SW480 (cell line): Measurements from ENCODE around the gene PMM1.
"Not testable (repeated sequence)": the region's sequence is repeated elsewhere in the genome, so short reads cannot be mapped to it uniquely, and the experiment has no call there.

Experiments
- DNase-seq: peaks from one replicate; pipeline ENCODE4 v3.0.0-alpha.2; 2016; ENCODE audit warnings: low spot score

The PMM1 gene

DNA sequence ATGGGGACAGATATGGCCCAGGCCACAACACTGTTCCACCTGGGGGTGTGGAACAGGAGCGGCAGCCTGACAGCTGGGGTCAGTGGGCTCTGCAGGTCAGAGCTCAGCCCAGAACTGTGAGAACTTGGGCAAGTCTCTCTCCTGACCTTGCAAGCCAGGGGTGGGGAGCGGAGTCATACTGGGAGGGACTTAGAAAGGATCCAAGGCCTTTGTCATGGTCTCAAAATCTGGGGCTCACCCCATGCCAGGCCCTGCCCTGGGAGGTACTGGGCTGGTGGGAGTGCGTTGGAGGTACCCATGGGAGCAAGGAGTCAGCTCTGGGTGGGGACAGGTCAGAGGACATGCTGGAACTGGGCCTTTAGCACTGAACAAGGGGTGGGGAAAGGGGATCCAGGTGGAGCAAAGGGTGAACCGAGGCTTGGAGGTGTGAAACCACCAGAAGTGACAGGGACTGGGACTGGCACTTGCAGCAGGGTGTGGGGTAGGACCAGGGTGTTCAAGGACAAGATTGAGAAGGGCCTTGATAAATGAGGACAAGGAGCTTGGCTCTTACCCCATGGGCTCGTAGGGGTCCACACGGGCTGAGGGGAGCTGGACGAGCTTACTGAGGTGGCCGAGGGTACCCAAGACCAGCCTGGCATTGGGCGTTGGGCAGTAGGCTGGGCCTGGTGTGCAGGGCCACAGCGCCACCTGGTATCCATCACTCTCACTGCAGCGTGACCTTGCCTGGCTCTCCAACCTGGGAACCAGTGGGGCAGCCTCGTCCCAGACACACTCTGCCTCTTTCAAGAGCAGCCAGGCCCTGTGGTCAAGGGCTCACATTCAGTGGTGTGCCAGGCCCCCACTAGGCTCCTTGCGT, 7.4 kb upstream of the PMM1 start:
- peak; percentile 36 for DNase-seq

DNA sequence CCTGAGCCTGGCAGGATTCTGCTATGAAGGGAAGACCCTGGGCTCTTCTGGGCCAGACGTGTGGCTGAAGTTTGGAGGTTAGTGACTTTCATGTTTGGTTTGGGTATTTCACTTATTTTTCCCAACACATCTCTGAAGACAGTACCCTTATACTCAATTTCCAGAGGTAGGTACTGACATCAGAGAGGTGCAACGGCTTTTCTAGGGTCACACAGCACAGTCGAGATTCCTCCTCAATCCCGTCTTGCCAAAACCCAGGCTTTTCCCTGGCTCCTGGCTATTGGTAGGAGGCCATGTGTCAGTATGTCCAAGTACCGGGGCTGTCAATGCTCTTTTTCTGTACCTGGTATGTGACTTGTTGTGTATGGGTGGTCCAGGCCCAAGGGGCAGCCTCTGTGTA, 6.1 kb upstream of the PMM1 start:
- DNase-seq, result no peak

DNA sequence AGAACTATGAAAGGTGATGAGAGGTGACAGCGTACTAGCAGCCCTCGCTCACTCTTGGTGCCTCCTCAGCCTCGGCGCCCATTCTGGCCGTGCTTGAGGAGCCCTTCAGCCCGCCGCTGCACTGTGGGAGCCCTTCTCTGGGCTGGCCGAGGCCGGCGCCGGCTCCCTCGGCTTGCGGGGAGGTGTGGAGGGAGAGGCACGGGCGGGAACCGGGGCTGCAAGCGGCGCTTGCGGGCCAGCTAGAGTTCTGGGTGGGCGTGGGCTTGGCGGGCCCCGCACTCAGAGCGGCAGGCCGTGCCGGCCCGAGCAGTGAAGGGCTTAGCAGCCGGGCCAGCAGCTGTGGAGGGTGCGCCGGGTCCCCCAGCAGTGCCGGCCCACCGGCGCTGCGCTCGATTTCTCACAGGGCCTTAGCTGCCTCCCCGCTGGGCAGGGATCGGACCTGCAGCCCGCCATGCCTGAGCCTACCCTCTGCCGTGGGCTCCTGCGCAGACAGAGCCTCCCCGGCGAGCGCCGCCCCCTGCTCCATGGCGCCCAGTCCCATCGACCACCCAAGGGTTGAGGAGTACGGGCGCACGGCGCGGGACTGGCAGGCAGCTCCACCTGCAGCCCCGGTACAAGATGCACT, 3.8 kb upstream of the PMM1 start:
- not testable (repeated sequence) for DNase-seq

DNA sequence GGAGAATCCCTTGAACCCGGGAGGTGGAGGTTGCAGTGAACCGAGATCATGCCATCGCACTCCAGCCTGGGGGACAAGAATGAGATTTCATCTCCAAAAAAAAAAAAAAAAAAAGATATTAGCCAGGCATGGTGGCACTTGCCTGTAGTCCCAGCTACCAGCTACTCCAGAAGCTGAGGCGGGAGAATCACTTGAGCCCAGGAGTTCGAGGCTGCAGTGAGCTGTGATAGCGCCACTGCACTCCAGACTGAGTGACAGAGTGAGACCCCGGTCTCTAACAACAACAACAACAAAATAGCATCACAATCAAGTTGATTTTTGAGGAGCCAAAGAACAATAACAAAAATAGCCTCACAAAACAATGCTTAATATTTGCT, 2.3 kb downstream of the PMM1 start:
- DNase-seq, result no peak

DNA sequence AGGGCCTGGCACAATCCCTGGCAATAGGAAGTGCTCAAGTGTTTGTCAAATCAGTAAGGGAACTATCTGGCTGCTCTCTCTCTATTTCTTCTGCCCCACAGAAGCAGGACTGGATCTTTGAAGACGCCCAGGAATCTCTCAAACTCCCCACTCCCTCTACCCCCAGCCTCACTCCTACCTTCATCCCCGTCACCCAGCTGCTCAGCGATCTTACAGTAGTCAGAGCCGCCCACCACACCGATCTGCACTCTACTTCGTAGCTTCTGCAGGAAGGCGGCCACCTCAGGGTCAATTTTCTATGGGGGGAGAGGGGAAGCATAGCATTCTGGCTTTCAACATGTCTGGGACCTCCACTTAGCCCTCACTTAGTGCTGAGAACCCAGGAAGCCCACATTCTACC, 3.7 kb downstream of the PMM1 start:
- DNase-seq, result no peak

DNA sequence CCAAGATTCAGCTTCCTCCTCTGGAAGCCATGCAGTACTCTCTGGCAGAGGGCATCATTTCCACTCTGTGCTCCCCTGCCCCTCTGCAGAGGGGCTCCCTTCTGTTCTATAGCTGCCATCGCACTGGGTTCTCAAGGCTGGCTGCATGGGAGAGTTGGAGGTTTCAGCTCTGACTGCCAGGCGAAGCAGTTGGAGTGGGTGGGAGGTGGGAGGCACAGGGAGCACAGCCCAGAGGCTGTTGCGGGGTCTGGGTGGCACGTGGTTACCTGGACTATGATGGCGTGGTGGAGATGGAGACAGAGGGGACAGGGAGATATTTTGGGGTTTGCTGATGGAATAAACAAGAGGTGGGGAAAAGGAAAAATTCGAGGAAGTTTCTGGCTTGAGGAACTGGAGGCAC, 4.8 kb downstream of the PMM1 start:
- no peak for DNase-seq

DNA sequence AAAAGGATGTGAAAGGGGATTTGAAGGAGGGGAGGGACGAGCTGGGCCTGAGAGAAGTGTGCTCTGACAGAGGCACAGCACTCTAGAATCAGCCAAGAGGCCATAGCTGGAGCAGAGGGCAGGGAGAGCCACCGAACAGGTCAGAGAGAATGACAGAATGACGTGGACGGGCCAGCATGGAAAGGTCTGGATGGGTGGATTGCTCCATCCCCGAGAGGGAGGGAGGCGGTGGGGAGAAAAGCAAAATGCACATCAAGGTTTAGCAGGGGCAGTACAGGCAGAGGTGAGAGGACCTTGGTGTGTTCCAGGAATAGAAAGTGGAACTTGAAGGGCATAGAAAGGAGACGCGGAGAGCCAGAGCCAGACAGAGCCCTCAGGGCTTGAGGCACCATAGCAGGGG, 6.9 kb downstream of the PMM1 start:
- no peak for DNase-seq

DNA sequence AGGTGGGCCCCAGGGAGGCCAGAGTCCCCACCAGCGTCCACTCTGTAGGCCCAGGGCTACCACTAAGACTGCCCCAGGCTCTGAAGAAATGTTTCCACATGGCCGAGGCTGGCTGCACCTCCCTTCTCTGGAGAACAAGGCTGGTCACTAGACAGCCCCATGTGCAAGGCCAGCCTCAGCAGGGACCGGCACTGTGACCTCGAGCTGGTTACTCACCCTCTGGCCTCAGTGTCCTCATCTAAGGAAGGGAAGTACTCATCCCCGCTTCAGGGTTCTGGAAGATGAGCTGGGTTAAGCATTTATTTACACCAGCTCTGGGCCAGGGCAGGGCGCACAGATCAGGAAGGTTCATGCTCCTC, 9.7 kb downstream of the PMM1 start:
- no peak for DNase-seq

DNA sequence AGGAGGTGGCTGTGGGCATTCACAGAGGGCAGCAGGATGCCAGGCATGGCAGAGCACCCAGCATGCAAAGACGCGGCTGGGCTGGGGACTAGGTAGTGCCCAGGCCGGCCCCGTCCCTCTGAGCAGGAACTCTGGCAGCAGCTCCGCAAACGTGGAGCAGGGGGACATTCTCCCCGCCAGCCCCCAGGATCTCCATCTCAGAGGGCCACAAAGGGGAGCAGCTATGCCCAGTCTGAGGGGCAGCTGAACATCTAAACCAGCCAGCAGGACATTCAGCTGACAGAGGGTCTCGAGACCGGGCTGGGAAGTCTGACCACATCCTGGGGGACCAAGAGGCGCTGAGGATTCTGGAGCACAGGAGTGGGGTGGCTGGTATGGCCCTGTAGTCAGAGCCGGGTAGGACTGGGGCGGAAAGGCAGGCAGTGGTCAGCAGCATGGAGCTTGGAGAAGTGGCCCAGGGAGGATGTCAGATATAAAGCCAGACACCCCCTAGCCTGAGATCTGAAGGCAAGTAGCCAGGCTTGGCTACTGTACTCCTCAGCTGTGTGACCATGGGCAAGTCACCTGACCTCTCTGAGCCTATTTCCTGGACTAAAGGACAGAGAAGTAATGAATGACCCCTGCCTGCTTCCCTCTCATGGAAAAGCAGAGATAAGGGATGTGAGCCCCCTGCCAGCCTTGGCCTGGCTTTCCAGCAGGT, 10.2 kb downstream of the PMM1 start:
- DNase-seq, result no peak

DNA sequence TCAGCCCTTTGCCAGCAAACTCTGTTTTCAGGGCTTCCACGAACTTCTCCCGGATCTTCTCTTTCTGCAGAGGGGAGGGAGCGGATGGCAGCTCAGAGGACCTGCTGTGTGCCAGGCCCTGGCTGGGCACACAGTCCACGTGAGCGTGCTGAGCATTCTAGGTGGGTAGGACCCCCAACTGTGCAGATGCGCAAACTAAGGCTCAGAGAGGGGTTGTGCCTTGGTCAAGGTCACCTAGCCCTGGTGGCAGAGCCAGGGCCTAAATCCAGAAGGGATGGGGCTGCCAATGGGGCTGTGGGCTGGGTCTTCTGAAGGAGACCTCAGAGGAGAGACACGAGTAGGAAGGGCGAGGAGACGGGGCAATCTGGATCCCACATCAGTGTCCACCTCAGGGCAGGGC, 10.8 kb downstream of the PMM1 start:
- DNase-seq, result no peak

DNA sequence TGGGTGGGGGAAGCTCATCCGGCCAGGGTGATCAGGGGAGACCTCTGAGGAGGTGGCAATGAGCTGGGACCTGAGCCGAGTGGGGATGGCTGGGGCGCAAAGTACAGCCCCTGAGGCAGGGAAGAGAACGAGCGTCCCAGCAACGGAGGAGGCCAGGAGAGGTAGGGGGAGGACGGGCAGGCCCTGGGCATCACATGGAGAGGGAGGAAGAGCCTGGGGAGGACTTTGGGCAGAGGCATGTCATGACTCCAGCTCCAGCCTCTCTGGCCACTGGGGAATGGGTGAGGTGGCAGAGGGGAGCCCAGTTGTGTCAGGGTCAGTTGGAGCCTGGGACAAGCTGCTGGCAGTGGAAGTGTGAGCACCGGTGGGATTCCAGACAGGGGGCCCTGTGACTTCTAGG, 11.5 kb downstream of the PMM1 start:
- DNase-seq, result no peak

DNA sequence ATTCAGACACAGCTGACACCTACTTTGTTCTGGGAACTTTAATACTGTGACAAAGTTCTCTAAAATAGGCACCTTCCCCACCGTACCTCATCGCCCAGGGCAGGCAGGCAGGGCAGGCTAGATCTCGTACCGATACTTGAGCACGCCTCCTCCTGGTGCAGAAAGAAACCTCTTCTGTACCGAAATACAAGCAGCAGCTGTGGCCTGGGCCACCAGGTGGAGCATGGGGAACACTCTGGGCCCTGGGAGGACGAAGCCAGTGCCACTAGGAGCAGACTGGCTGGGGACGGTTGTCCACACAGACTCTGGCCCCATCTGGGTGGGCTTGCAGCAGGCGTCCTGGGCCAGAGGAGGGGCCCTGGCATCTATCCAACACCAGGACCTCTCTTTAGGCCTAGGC, 12.8 kb downstream of the PMM1 start:
- DNase-seq, result peak; percentile 54

DNA sequence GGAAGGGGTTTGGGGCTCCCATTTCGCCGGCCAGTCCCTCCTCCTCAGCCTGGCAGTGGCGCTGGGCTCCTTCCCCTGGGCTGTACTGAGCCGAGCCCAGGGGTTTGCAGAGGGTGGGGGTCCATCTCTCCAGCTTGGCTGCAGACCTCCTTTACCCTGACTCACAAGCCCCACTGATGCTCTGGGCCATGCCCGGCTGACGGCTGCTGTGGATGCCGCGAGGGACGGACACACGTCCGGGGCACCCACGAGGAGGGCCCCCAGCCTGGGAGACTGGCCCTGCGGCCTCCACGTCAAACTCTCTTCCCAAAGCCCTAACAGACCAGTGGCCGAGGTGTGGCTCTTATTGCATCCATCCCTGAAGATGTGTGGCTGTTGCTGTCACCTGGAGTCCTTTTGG, 14.1 kb downstream of the PMM1 start:
- no peak for DNase-seq

DNA sequence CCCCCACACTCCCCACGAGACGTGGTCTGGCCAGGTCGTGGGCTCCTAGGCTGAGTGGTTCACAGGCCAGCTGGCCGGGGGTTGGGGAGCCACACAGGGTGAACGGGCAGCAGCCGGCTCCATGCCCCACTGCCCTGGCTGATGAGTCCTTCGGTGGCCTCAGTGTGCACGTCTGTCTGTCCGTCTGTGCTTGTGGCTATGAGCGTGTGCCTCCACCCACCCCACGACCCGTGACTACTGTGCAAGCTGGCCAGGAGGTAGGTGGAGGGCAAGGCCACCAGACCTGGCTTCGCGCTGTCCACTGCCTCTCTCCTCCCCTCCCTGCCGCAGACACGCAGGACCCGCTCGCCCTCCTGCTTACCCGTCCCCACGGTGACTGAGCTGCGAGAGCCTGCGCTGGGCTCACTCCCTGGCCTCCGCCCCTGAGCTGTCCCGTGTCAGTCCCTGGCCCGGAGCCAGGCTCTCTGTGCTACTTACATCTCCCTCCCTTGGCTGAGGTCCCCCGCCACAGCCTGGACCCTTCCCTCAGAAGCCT, 14.7 kb downstream of the PMM1 start:
- DNase-seq, result no peak

DNA sequence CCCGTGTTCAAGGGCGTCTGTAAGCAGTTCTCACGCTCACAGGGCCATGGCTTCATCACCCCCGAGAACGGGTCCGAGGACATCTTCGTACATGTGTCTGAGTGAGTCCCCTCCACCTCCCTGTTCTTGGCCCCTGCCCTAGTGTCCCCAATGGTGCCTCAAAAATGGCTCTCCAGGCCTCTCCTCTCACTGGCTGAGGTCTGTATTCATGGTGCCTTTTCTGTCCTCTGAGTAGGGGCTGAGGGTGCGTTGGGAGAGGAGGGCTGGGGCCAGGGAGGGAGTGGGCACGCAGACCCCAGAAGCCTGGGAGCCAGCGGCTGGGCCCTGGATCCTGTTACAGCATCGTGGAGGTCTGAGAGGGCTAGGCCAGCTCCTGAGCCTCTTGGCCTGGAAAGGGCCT, 16.0 kb downstream of the PMM1 start:
- DNase-seq, result no peak

DNA sequence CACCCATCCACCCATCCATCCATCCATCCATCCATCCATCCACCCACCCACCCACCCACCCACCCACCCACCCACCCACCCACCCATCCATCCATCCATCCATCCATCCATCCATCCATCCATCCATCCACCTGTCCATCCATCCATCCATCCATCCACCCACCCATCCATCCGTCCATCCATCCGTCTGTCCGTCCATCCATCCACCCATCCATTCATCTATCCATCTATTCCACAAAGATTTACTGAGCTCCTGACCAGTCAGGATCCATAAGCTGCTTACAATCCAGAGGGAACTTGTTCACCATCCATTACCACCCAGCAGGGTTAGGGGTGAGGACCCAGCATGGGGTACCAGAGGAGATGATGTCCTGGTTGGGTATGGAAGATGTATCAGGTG, 17.3 kb downstream of the PMM1 start:
- not testable (repeated sequence) for DNase-seq

DNA sequence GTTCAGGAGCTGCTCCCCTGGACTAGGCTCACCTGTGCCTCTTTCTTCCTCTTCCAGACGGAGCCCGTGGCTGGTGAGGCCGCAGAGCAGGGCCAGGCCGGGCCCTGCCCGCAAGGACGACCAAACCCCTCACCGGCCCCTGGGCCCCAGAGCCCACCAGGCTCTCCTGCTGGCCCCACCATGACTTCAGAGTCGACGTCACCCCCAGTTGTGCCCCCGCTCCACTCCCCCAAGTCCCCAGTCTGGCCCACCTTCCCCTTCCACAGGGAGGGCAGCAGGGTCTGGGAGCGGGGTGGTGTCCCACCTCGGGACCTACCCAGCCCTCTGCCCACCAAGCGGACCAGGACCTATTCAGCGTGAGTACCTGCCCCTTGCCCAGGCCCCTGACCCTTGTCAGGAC, 17.9 kb downstream of the PMM1 start:
- DNase-seq, result no peak

DNA sequence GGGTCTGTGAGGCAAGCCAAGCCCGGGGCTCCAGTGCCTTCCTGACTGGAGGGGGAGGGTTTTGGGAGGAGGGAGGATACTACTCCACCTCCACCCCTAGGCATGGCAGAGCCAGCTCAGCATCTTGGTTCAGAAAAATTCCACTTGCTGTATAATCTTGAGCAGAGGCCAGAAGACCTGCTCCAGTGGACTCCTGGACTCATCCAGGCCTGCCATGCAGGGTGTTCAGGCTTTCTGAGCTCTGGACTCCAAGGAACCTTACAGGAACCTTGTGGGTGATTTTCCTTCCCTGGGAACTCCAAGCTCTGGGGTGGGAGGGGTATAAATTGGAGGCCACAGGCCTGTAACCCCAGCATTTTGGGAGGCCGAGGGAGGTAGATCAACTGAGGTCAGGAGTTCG, 19.4 kb downstream of the PMM1 start:
- no peak for DNase-seq

DNA sequence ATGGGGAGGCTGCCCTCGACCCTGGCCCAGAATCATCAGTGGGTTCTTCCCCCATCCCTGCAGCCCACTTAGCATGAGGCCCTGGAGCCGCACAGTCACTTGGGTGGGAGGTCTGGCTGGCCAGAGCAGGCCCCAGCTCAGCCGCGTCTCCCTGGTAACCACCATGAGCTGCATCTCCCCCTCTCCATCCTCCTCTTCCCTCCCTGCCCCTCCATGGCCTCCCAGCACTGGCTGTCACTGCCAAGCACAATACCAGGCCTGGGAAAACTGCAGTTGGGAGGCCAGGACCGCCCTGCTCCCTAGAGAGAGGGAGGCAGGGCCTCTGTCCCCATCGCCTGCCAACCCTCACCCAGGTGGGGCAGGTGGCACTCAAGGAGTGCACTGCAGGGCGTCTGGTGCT, 20.8 kb downstream of the PMM1 start:
- DNase-seq, result no peak

DNA sequence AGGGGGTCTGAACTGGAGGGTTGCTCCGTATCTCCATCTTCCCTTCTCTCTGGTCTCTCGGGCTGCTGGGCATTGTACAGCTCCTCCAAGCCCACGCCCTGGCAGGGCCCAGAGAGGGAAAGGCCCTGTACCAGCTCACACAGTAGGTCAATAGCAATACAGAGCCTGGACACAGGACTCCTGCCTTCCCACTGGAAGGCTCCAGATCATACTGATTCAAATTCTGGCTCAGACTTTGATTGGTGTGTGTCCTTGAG, 22.2 kb downstream of the PMM1 start:
- no peak for DNase-seq

DNA sequence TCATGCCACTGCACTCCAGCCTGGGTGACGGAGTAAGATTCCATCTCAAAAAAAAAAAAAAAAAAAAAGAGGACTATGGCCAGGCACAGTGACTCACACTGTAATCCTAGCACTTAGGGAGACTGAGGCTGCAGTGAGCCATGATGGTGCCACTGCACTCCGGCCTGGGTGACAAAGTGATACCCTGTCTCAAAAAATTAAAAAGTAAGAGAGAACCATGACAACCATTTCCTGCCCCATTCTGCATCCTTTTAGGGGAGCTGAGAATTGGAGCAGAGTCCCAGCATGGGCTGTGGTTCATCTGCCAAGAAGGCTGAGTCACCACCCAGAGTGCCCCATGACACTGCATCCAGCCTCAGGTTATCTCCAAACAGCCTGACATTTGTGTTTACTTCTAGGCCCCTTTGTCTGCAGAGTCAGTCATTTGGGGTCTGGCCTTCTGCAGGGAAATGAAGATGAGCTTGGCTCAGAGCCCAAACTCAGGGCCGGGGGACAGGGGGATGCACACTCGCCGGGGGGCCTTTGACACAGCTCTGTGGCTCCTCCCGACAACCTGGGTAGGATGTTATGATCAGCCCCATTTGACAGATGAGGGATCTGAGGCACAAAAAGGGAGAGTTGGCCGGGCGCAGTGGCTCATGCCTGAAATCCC, 24.1 kb downstream of the PMM1 start:
- DNase-seq, result peak; percentile 42

DNA sequence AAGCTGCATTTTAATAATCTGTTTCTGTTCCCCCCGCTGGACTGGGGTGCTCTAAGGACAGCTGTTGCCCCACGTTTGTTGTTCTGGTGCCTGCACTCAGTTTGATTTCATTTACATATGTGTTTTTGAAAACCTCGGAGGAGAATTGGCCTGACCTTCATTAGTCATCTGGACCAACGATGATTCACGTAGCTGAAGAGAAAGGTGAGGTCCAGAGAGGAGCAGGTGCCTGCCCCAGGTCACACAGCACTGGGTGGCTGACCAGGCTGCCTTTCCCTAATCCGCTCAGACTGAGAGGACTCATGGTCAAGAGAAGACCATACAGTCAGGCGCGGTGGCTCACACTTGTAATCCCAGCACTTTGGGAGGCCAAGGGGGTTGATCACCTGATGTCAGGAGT, 25.1 kb downstream of the PMM1 start:
- DNase-seq, result no peak
